Effector memory CD4-positive, alpha-beta T cell (primary cell): ENCODE data around the gene MPHOSPH8.

ENCODE experiments used
- DNase-seq, 3 donors: peaks; one replicate each; pipeline ENCODE4 v3.0.0-alpha.2; 2020
- H3K27ac ChIP-seq: 2 replicates; pipeline ENCODE4 v1.7.0; 2013; ENCODE audit warnings: mild to moderate bottlenecking, low read length, moderate library complexity; ENCODE audit not compliant: insufficient read depth, poor library complexity, severe bottlenecking
- H3K27me3 ChIP-seq: replicated peaks from 2 replicates; pipeline ENCODE4 v1.7.0; 2013; ENCODE audit warnings: mild to moderate bottlenecking, low read length; ENCODE audit not compliant: insufficient read depth, control insufficient read depth, poor library complexity, severe bottlenecking
- H3K36me3 ChIP-seq: 2 replicates; pipeline ENCODE4 v1.7.0; 2013; ENCODE audit warnings: mild to moderate bottlenecking, low read length, moderate library complexity; ENCODE audit not compliant: control insufficient read depth, insufficient read depth
- H3K4me1 ChIP-seq: 2 replicates; pipeline ENCODE4 v1.7.0; 2013; ENCODE audit warnings: low read length, mild to moderate bottlenecking; ENCODE audit not compliant: control insufficient read depth, insufficient read depth, poor library complexity, severe bottlenecking
- H3K4me3 ChIP-seq: 2 replicates; pipeline ENCODE4 v1.7.0; 2013; ENCODE audit warnings: low read length, low read depth, mild to moderate bottlenecking; ENCODE audit not compliant: insufficient read depth, poor library complexity, severe bottlenecking
- H3K9me3 ChIP-seq: 2 replicates; pipeline ENCODE4 v1.7.0; 2013; ENCODE audit warnings: mild to moderate bottlenecking, low read length, moderate library complexity; ENCODE audit not compliant: control insufficient read depth

The MPHOSPH8 gene

DNA sequence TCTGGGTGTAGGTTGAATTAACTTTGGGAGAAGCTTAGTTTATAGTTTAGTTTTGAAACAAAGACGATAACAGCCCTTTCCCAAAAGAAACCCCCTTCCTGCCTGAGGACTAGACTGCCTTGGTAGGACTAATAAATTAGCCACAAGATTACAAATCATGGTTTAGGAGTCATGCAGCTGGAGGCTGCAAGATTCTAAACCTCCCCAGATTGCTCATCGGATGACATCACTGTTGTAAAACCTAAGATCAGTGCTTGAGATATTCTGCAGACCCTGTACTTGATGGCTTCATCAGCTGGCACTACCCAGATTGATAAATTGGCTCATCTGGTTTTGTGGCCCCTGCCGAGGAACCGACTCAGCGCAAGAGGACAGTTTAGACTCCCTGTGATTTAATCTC lies 35.9 kb upstream of the MPHOSPH8 start:
- H3K4me3 ChIP-seq, result no peak overlapping the region
- peaks cover 7% of the 10 kb centered on the region for H3K4me1 ChIP-seq
- H3K27ac ChIP-seq, result no peak overlapping the region
- no peaks in the 10 kb centered on the region for H3K36me3 ChIP-seq
- DNase-seq, result no peak
- peaks cover 10% of the 10 kb centered on the region for H3K27me3 ChIP-seq
- no peaks in the 10 kb centered on the region for H3K9me3 ChIP-seq

DNA sequence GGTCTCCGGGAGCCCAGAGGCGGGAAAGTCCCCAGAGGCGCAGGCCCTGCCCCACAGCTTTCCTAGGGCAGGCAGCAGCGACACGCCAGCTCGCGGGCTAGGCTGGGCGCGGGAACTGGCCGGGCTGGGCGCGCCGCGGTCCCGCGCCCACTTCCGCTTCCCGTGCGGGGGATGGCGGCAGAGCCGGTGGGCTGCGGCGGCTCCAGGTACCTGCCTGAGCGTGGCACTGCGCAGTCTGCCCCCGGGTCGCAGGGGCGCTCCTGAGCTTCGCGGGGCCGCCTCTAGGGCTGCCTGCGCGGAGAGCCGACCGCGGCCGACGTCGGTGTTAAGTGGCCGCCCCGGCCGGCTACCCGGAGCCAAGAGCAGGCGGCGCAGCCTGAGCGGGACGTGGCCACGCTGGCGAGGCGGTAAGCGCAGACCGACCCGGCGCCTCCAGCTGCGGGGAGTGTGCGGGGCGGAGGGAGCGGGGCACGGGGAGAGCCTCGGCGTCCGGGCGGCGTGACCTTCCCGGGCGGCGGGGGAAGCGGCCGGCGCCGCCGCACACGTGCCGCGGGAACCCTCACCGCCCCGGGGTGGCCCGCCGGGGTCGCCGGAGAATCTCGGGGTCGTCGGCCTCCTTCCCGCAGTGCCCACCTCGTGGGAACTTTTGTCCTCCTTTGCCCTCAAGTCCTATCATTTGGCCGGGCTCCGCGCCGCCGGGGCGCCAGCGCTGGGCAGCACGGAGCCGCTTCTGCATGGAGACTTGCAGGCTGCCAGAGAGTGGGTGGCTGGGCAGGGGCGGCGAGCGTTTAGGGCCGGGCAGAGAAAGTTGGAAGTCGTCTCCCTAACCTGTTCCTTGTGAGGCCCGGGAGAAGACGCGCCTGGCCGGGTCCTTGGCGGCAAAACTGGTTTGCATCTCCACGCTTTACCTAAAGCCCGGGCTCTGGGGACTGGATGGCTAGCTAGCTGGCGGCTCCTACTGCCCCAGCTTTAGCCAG lies 31.4 kb upstream of the MPHOSPH8 start:
- peaks cover 6% of the 10 kb centered on the region for H3K27me3 ChIP-seq
- no peak overlapping the region for H3K27ac ChIP-seq
- peak overlapping the region; percentile 48 for H3K4me3 ChIP-seq
- H3K36me3 ChIP-seq, result no peaks in the 10 kb centered on the region
- H3K9me3 ChIP-seq, result no peaks in the 10 kb centered on the region
- no peak for DNase-seq
- peaks cover 7% of the 10 kb centered on the region for H3K4me1 ChIP-seq

DNA sequence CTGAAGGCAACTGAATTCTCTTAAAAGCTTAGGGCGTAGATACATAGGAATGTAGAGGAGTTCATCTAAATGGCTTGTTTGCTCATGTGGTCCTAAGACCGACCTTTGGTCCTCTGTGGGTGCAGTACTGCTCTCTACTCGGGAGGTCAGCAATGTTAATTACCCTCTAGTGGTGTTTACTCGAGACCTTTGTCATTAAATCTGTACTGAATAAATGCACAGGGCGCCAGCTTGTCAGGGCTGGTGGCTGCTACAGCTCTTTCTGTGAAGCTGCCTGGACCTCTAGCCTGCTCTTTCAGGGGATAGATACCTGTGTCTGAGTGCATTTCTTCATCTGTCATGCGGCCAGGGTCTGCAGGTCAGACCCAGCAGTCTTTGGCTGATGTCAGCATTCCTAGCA lies 29.2 kb upstream of the MPHOSPH8 start:
- Histone ChIP-seq H3K4me3 (no peak overlapping the region), H3K27ac (no peak overlapping the region), H3K36me3 (no peaks in the 10 kb centered on the region), H3K27me3 (peaks cover 6% of the 10 kb centered on the region), H3K4me1 (peaks cover 7% of the 10 kb centered on the region), H3K9me3 (no peaks in the 10 kb centered on the region)
- DNase-seq, result no peak

DNA sequence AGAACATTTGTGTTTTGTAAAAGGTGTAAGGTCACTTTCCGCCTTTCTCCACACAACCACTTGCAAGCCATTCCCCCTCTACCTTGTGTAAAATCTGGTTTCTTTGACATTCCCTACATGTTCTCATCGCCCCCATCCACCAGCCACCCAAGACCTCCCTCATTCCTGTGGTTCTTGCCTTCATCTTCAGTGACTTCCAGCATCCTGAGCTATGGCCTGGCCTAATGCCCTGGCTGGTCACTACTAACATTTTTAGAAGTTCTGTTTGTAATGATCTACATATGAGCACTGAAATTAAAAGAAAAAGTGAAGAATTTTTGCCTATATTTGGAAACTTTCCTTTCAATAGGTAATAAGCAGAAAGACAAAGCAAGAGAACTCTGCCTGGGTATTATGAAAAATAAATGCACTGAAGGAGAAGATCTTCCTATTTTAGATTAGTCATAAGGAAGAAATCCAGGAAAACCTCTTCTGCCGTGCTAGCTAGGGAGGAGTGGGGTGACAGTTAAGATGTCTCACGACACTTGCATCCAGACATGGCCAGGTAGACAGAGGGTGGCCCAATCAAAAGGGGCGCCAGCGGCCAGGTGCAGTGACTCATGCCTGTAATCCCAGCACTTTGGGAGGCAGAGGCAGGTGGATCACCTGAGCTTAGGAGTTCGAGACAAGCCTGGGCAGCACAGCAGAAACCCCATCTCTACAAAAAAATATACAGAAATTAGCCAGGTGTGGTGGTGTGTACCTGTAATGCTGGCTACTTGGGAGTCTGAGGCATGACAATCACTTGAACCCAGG lies 28.1 kb upstream of the MPHOSPH8 start:
- Histone ChIP-seq H3K36me3 (no peaks in the 10 kb centered on the region), H3K4me3 (no peak overlapping the region), H3K4me1 (peaks cover 7% of the 10 kb centered on the region), H3K9me3 (no peaks in the 10 kb centered on the region), H3K27me3 (peaks cover 6% of the 10 kb centered on the region), H3K27ac (no peak overlapping the region)
- DNase-seq, result no peak

DNA sequence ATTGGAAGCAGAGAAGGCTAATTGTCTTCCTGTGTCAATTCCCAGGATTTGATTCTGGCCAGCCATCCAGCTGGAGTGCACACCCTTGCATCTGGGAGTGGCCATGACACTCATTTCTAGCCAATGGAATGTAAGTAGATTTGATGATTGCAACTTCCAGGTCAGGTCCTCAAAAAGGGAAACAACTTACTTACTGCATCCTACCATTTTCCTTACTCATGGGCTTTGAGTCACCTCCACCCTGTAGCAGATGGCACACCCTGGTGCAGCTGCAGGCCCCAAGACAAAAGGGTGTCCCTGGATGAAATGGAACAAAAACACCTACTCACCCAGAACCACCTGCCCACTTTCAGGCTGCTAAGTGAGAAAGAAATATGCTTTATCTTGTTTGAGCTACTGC lies 27.3 kb upstream of the MPHOSPH8 start:
- Histone ChIP-seq H3K4me1 (peaks cover 7% of the 10 kb centered on the region), H3K4me3 (no peak overlapping the region), H3K27ac (no peak overlapping the region), H3K9me3 (no peaks in the 10 kb centered on the region), H3K36me3 (no peaks in the 10 kb centered on the region), H3K27me3 (peaks cover 6% of the 10 kb centered on the region)
- no peak for DNase-seq

DNA sequence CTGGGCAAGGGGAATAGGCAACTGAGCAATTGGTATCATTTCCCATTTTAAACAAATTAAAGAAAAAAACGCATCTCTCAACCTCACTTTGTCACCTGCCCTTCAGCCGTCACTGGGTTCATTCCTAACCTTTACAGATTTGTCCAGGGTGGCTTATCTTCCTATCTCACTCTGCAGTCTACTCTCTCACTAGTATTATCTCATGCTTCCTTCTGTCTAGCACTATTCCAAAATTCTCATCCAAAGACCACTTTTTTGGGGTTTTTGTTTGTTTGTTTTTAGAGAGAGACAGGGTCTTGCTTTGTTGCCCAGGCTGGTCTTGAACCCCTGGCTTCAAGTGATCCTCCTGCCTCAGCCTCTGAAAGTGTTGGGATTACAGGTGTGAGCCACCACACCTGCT lies 26.7 kb upstream of the MPHOSPH8 start:
- H3K27ac ChIP-seq, result no peak overlapping the region
- no peaks in the 10 kb centered on the region for H3K9me3 ChIP-seq
- H3K36me3 ChIP-seq, result no peaks in the 10 kb centered on the region
- peaks cover 2% of the 10 kb centered on the region for H3K27me3 ChIP-seq
- no peak for DNase-seq
- H3K4me1 ChIP-seq, result peaks cover 4% of the 10 kb centered on the region
- no peak overlapping the region for H3K4me3 ChIP-seq

DNA sequence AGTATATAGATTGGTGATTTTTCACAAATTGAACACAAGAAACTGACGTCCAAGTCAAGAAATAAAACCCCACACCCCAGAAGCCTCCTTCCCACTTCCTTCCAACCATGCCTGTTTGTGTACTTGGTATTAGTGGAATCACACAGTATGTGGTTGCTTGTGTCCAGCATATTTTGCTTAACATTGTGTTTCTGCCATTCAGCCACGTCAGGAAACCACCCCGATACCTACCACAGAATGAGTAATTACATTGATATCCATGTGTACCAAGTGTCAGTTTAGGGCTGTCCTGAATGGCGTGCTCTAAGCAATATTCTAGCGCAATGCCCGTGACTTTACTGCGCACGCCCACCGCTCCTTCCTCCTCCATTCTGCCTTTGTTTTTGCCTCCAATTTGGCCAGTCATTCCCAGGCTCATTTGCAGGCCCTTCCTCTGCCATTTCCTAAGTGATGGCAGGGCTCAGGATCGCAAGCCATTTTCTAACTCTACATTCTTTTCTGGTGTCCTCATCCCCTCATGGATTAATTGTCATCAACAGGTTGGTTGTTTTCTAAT lies 25.9 kb upstream of the MPHOSPH8 start:
- Histone ChIP-seq H3K9me3 (no peaks in the 10 kb centered on the region), H3K4me3 (no peak overlapping the region), H3K4me1 (no peaks in the 10 kb centered on the region), H3K36me3 (no peaks in the 10 kb centered on the region), H3K27ac (no peak overlapping the region), H3K27me3 (no peaks in the 10 kb centered on the region)
- DNase-seq, result no peak

DNA sequence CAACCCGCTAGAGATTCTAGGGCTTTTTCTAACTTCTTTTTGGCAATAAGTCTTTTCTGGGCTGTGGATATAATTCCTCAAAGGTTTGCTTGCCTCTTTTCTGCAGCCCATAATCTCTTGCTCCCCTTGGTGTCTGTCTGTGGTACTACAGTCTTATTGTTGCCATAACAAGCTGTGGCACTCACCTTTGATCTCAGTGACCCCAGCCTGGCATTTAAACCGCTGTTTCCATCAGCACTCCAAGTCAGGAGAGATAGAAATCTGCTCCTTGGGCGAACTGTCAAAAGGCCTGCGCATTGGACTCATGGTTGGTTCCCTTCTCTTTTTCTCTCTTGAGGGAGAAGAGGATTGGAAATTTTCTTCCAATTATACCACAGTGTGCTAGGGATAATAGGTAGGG lies 14.5 kb upstream of the MPHOSPH8 start:
- no peak for DNase-seq
- H3K27ac ChIP-seq, result no peak overlapping the region
- no peaks in the 10 kb centered on the region for H3K4me1 ChIP-seq
- no peak overlapping the region for H3K4me3 ChIP-seq
- no peaks in the 10 kb centered on the region for H3K36me3 ChIP-seq
- H3K9me3 ChIP-seq, result no peaks in the 10 kb centered on the region
- no peaks in the 10 kb centered on the region for H3K27me3 ChIP-seq

DNA sequence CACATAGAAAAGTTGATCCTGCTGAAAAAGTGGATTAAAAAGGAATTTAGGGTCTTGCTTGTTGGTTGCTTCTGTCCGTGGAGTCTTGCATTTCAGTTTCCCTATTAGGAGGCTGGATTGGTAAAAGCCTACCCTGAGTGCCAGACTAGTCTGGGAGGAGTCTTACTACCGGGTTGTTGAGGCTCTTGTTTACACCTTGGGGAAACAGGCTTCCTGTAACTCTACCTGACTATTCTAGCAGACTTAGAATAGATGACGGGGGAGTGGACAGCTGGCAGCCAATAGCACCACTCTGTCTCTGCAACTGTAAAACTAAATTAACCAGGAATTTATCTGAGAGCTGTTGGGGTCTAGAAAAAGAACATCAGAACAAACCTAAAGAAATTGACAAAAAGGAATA lies 11.3 kb upstream of the MPHOSPH8 start:
- no peaks in the 10 kb centered on the region for H3K9me3 ChIP-seq
- H3K4me3 ChIP-seq, result no peak overlapping the region
- H3K36me3 ChIP-seq, result no peaks in the 10 kb centered on the region
- no peak overlapping the region for H3K27ac ChIP-seq
- no peaks in the 10 kb centered on the region for H3K27me3 ChIP-seq
- no peak for DNase-seq
- no peaks in the 10 kb centered on the region for H3K4me1 ChIP-seq

DNA sequence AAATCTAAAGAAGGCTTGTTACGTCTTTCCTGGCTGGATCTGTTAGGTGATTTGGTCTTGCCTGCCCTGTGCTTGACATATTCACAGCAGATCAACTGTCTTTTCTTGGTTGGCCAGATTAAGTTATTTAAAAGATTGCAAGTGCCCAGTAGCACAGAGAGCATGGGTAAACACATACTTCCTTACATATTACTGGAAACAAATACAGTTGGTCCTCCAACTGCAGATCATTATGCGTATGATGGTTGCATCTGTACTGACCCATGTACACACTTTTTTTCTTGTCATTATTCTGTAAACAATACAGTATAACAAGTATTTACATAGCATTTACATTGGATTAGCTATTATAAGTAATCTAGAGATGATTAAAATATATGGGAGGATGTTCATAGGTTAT lies 9.2 kb upstream of the MPHOSPH8 start:
- no peaks in the 10 kb centered on the region for H3K27me3 ChIP-seq
- H3K36me3 ChIP-seq, result no peaks in the 10 kb centered on the region
- no peak overlapping the region for H3K27ac ChIP-seq
- DNase-seq, result no peak
- H3K9me3 ChIP-seq, result no peaks in the 10 kb centered on the region
- H3K4me1 ChIP-seq, result no peaks in the 10 kb centered on the region
- H3K4me3 ChIP-seq, result no peak overlapping the region
